GM12891 (cell line): ENCODE results near the gene RMI2.

Experiments used
- POLR2AphosphoS5 ChIP-seq: IDR thresholded peaks from 2 replicates; pipeline ENCODE4 v1.6.1; 2011; ENCODE audit warnings: low read depth, low read length, control low read depth
- TAF1 ChIP-seq: IDR thresholded peaks from 2 replicates; pipeline ENCODE4 v1.6.1; 2011; ENCODE audit warnings: low read depth, low read length, control low read depth

DNA sequence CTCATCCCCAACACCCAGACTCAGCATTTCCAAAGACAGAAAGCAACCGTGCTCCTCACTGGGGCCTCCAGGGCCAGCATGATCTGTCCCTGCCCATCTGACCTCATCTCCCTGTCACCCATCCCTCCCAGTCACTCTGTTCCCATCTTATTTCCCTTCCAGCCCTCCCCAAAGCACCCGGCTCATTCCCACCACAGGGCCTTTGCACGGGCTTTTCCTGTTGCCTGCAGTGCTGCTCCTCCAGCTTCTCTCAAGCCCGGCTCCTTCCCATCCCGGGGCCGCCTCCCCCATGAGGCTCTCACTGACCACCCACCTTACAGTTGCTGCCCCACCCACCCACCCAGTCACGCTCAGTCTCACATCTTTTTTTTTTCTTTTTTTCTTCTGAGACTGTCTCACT, 54.8 kb downstream of the RMI2 start:
- no peak for TF ChIP-seq TAF1
- no peak for TF ChIP-seq POLR2AphosphoS5
